Muscle of leg (tissue), 11 donors: ENCODE results near the gene SH3BGR. TPM values are rescaled to one million over a fixed set of nuclear protein-coding genes. Genes with fewer than 3 reads are reported as not detected.
A peak's percentile ranks its signal among the peaks of the same experiment; 100 is the strongest.

Source experiments
- DNase-seq: peaks from one replicate; pipeline ENCODE4 v3.0.0; 2013
- H3K27ac ChIP-seq: one replicate; pipeline ENCODE4 v1.5.1; 2013; ENCODE audit warnings: mild to moderate bottlenecking, low read length, control low read depth
- H3K27me3 ChIP-seq: one replicate; pipeline ENCODE4 v1.6.1; 2013; ENCODE audit warnings: low read length; ENCODE audit not compliant: control insufficient read depth, insufficient read depth
- H3K36me3 ChIP-seq: one replicate; pipeline ENCODE4 v1.6.1; 2013; ENCODE audit warnings: low read length; ENCODE audit not compliant: control insufficient read depth, insufficient read depth
- H3K4me1 ChIP-seq: one replicate; pipeline ENCODE4 v1.6.1; 2013; ENCODE audit warnings: low read length; ENCODE audit not compliant: control insufficient read depth, insufficient read depth
- H3K4me3 ChIP-seq: one replicate; pipeline ENCODE4 v1.5.1; 2013; ENCODE audit warnings: low read length, control low read depth
- H3K9me3 ChIP-seq: replicated peaks from 2 replicates; pipeline ENCODE4 v1.6.1; 2013; ENCODE audit warnings: low read depth, low read length; ENCODE audit not compliant: control insufficient read depth
- WGBS: methylation state at CpG from one replicate; pipeline ENCODE4 v1.1.5; 2013; ENCODE audit warnings: missing lambda C conversion rate; ENCODE audit not compliant: insufficient coverage; 5-methylcytosine and 5-hydroxymethylcytosine counted together
- polyA plus RNA-seq, 8 donors: library from polyadenylated mRNA; unstranded; fragments of 120-200 nt; gene quantifications; one replicate each; pipeline versions ENCODE4 v1.2.1 to v1.2.3, GENCODE V29; 2013; ENCODE audit warnings: inconsistent platforms in 1 of 8, low replicate concordance in 1 of 8; ENCODE audit not compliant: insufficient read length in 8 of 8, insufficient read depth in 1 of 8
- total RNA-seq: library from RNA; stranded (reverse); fragments of 120-200 nt; gene quantifications from one replicate; pipeline ENCODE4 v1.2.4, GENCODE V29; 2013

Gene SH3BGR
- total and polyA plus RNA-seq, 9 donors = 105 to 179 (median 159) TPM

DNA sequence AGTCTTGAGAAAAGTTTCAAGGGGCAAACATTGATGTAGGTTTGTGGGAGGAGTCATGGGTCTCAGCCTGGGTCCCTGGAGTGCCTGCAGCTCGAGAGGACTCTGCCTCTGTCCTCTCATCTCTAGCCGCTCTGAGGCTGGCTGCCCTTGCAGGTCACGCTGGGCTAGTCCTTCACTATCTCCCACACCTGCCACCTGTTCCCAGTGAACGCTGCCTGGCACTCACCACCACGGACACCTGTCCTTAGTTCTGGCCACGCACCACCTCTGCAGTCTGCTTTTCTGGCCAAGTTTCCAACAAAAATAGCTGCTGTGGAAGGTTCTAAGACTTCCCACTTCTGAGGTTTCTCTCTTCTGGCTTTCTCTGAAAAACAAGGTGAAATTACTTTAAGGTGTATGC lies 52.5 kb downstream of the SH3BGR start:
- H3K4me3 ChIP-seq = no peak overlapping the region
- WGBS = 66% methylated on average over 5 of the region's 6 CpGs

DNA sequence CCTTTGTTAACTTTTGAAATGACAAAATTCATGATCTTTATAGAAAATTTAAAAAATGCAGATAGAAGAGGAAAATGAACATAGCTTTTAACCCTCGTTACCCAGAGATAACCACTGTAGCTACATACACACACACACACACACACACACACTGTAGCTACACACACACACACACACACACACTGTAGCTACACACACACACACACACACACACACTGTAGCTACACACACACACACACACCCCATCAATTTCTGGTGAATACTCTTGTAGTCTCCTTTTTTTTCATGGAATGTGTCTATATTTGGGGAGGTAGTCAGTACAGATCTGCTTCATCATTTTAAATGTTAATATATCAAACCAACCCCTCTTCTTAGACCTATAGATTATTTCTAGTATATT lies 58.5 kb downstream of the SH3BGR start:
- no CpG with 5 or more reads among the region's 1 CpG for WGBS
- DNase-seq = no peak
- H3K27ac ChIP-seq = no peak overlapping the region
- no peaks in the 10 kb centered on the region for H3K9me3 ChIP-seq
- no peak overlapping the region for H3K4me3 ChIP-seq
- H3K27me3 ChIP-seq = no peaks in the 10 kb centered on the region
- H3K4me1 ChIP-seq = no peaks in the 10 kb centered on the region
- no peaks in the 10 kb centered on the region for H3K36me3 ChIP-seq

More for the DNA sequence above, 52.5 kb downstream of the SH3BGR start:
- Histone ChIP-seq H3K4me1 (peaks cover 3% of the 10 kb centered on the region), H3K27me3 (no peaks in the 10 kb centered on the region), H3K27ac (no peak overlapping the region), H3K9me3 (no peaks in the 10 kb centered on the region), H3K36me3 (no peaks in the 10 kb centered on the region)
- DNase-seq = no peak

DNA sequence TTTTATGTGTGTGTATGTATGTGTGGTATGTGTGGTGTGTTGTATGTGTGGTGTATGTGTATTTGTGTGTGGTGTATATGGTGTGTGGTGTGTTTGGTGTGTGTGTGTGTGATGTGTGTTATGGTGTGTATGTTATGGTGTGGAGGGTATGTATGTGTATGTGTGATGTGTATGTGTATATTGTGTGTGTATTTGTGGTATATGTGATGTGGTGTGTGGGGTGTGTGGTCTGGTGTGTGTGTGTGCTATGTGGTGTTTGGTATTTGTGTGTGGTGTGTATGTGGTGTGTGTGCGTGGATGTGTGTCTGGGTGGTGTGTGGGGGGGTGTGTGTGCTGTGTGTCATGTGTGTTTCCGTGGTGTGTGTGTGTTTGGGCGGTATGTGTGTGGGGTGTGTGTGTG lies 59.3 kb downstream of the SH3BGR start:
- 100% methylated on average over 3 of the region's 3 CpGs for WGBS

DNA sequence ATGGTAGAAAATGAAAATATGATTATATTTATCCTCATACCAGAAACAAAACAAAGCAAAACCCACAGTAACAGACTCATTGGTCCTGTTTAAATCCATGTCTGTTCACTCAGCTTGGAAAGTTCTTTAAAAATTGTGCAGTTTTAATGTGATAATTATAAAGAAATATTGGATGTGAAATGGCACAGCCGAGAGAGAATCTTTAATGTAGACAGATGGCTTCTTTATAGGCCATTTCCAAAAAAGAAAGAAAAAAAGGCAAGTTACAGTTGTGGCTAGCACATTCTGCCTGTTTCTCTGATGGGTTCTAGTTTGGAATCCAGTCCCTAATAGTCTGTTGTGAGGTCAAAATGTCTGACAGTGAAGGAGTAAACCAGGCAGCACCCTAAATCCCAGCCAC lies 62.0 kb downstream of the SH3BGR start:
- H3K4me1 ChIP-seq = no peaks in the 10 kb centered on the region
- WGBS = 40% methylated on average over 1 of the region's 1 CpG
- DNase-seq = no peak
- no peak overlapping the region for H3K27ac ChIP-seq
- no peak overlapping the region for H3K4me3 ChIP-seq
- no peaks in the 10 kb centered on the region for H3K9me3 ChIP-seq
- no peaks in the 10 kb centered on the region for H3K27me3 ChIP-seq
- H3K36me3 ChIP-seq = no peaks in the 10 kb centered on the region

More for the DNA sequence above, 59.3 kb downstream of the SH3BGR start:
- no peaks in the 10 kb centered on the region for H3K9me3 ChIP-seq
- H3K27me3 ChIP-seq = no peaks in the 10 kb centered on the region
- no peak overlapping the region for H3K27ac ChIP-seq
- no peaks in the 10 kb centered on the region for H3K36me3 ChIP-seq
- no peaks in the 10 kb centered on the region for H3K4me1 ChIP-seq
- H3K4me3 ChIP-seq = no peak overlapping the region
- no peak for DNase-seq

DNA sequence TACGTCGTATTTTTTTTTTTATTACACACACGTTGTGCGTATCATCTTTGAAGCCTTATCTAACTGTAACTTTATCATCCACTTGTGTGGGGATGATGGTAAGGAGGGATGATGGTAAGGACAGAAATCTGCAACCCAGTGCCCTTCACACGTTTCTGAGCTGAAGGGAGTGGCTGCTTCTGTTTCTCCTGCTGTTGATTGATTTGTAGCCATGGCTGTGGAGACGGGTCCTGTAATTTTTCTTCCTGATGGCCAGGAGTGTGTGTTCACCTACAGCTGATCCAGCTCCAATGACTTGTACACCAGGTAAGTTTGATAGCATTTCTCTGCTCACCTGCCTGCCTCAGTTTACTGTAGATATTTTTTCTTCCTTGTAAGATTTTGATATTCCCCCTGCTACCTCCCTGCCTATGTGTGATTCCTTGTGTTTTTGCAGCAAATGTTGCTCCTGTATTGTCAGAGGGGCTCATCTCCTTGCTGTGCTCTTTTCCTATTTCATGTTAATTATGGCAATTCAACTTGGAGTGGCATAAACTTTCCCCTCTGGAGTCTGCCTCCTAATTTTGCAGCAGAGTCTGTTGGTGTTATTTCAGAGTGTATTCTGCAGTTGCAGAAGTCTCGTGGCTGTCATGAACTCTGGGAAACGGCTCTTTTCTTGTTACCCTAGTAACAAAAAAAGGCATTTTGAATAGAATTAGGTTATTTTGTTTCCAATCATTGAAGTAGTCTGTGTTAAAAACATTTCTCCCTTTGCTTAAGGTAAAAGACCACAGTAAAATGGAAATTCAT lies 64.1 kb downstream of the SH3BGR start:
- Histone ChIP-seq H3K4me3 (no peak overlapping the region), H3K27ac (no peak overlapping the region), H3K9me3 (no peaks in the 10 kb centered on the region), H3K36me3 (no peaks in the 10 kb centered on the region), H3K27me3 (no peaks in the 10 kb centered on the region), H3K4me1 (no peaks in the 10 kb centered on the region)
- WGBS = 8% methylated on average over 1 of the region's 8 CpGs
- DNase-seq = no peak

DNA sequence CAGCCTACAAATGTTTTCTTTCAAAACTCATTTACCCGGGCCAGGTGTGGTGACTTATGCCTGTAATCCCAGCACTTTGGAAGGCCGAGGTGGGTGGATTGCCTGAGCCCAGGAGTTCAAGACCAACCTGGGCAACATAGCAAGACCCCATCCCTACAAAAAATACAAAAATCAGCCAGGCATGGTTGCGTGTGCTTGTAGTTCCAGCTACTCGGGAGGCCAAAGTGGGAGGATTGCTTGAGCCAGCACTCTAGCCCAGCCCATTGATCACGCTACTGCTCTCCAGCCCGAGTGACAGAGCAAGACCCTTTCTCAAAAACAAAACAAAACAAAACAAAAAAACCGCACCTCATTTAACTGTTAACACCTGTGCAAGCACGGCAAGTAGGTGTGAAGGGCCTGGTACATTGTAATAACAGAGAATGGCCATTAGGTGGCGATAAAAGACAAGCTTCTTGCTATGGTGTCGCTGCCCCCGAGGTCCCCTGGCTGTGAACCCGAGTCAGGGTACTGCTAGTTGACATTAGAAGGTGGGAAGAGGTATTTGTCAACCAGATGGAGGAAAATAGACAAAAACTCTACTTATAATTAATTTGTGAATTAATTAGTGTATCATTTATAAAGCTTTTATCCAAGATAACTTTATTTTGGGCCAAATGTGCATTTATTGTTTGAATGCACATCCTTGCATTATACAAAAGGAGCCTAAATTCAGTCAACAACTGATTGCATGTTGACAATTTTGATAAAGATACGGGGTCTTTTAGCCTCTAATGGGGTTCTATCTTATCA lies 66.5 kb downstream of the SH3BGR start:
- no peak overlapping the region for H3K4me3 ChIP-seq
- no peaks in the 10 kb centered on the region for H3K4me1 ChIP-seq
- H3K9me3 ChIP-seq = no peaks in the 10 kb centered on the region
- H3K36me3 ChIP-seq = no peaks in the 10 kb centered on the region
- H3K27ac ChIP-seq = no peak overlapping the region
- 69% methylated on average over 4 of the region's 13 CpGs for WGBS
- no peaks in the 10 kb centered on the region for H3K27me3 ChIP-seq
- DNase-seq = peak; percentile 63

DNA sequence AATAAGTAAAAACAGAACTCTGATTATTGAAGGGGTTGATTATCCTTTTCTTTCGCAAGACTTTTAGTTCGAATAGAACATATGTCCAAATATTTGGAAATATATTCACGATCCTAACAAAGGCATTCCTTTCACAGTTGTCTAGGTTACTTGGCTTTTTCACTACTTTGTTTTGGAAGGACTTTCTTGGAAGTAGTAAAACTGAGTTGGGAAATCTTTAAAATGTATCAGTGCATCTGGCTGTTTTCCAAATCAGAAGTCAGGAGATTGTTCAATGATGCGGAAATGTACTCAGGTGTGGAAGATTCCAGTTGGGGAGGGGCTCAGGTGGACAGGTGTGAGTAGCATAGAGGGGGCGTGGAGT lies 67.1 kb downstream of the SH3BGR start:
- H3K27ac ChIP-seq = no peak overlapping the region
- H3K36me3 ChIP-seq = no peaks in the 10 kb centered on the region
- no peak overlapping the region for H3K4me3 ChIP-seq
- H3K4me1 ChIP-seq = no peaks in the 10 kb centered on the region
- no peaks in the 10 kb centered on the region for H3K27me3 ChIP-seq
- 43% methylated on average over 2 of the region's 5 CpGs for WGBS
- DNase-seq = peak; percentile 86
- no peaks in the 10 kb centered on the region for H3K9me3 ChIP-seq

DNA sequence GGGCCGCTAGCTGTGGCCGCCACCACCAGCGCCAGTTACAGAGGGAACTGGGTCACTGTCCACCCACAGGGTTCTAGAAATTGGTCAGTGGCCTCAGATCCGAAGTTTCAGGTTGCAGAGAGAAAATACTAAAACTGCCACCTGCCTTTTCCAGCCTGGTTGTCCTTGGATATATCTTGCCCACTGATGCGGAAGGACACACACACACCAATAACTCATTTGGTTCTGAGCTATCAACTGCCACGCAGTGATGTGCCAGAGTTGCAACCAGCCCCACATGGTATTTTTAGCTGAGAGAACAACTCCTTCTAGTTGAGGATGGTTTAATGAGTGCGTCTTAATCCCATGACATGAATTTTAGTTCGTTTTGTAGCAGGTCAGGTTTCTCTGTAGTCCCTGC lies 68.1 kb downstream of the SH3BGR start:
- Histone ChIP-seq H3K36me3 (no peaks in the 10 kb centered on the region), H3K9me3 (no peaks in the 10 kb centered on the region), H3K4me3 (no peak overlapping the region), H3K27me3 (no peaks in the 10 kb centered on the region), H3K4me1 (no peaks in the 10 kb centered on the region), H3K27ac (no peak overlapping the region)
- no peak for DNase-seq
- 90% methylated on average over 4 of the region's 8 CpGs for WGBS

DNA sequence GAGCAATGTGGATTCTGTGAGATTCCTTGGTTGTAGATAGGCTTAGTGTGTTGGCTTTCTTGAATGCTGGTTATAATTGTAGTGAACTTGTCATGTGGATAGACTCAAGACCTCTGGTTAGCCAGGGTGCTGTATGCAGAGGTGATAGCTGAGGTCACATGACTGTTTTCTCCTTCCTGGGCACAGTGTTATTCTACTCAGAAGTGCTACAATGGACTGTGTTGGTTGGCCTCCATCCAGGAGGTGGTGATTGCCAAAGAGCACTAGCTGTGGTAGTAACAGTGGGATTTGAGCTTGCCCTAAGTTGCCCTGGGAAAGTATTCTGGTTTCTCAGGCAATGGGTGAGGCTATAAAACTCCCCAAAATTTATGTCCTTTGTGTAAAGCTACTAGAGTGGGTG lies 71.6 kb downstream of the SH3BGR start:
- no peak for DNase-seq
- Histone ChIP-seq H3K9me3 (no peaks in the 10 kb centered on the region), H3K36me3 (no peaks in the 10 kb centered on the region), H3K4me3 (no peak overlapping the region), H3K27me3 (no peaks in the 10 kb centered on the region), H3K4me1 (peaks cover 6% of the 10 kb centered on the region), H3K27ac (no peak overlapping the region)

DNA sequence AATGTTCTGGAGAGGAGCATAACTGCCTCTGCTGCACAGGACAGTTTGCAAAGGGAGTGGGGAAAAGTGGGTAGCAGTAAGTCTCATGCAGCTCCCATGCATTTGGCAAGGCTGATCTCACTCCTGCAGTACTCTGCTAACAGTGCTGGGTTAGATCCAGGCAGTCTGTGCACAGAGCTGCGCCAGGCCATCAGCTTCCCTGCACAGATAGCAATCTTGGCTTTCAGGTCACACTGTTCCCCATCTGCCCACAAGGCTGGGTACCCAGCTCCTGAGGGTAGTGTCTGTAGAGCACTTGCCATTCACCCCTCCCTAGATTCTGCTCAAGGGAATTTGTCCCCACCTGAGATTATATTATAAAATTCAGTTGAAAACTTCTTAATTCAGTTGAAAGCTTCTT lies 72.1 kb downstream of the SH3BGR start:
- Histone ChIP-seq H3K9me3 (no peaks in the 10 kb centered on the region), H3K4me1 (peaks cover 7% of the 10 kb centered on the region), H3K4me3 (no peak overlapping the region), H3K27ac (no peak overlapping the region), H3K36me3 (no peaks in the 10 kb centered on the region), H3K27me3 (no peaks in the 10 kb centered on the region)
- no peak for DNase-seq
- no CpG with 5 or more reads among the region's 1 CpG for WGBS
